Neuronal stem cell (in vitro differentiated cells): ENCODE measurements around the gene TBCEL.

Experiments used
- DNase-seq: peaks from one replicate; pipeline ENCODE4 v3.0.0-alpha.2; 2013; ENCODE audit warnings: low spot score
- H2AFZ ChIP-seq: one replicate; pipeline ENCODE4 v1.6.1; 2013; ENCODE audit warnings: mild to moderate bottlenecking, low read length, inconsistent platforms
- H2AK5ac ChIP-seq: 2 replicates; pipeline ENCODE4 v1.6.1; 2013; ENCODE audit warnings: low read depth, mild to moderate bottlenecking, inconsistent platforms, low read length, moderate library complexity, mixed read lengths
- H2BK120ac ChIP-seq: 2 replicates; pipeline ENCODE4 v1.6.1; 2013; ENCODE audit warnings: low read depth, mild to moderate bottlenecking, inconsistent platforms, low read length, moderate library complexity, mixed read lengths
- H2BK12ac ChIP-seq: one replicate; pipeline ENCODE4 v1.6.1; 2013; ENCODE audit warnings: low read length, inconsistent platforms
- H2BK15ac ChIP-seq: 2 replicates; pipeline ENCODE4 v1.6.1; 2013; ENCODE audit warnings: mild to moderate bottlenecking, low read length, inconsistent platforms, mixed read lengths
- H2BK5ac ChIP-seq: one replicate; pipeline ENCODE4 v1.6.1; 2013; ENCODE audit warnings: inconsistent platforms, mild to moderate bottlenecking, low read length, moderate library complexity
- H3K14ac ChIP-seq: one replicate; pipeline ENCODE4 v1.6.1; 2013; ENCODE audit warnings: low read length, inconsistent platforms
- H3K18ac ChIP-seq: 2 replicates; pipeline ENCODE4 v1.6.1; 2013; ENCODE audit warnings: low read length, inconsistent platforms
- H3K23ac ChIP-seq: 2 replicates; pipeline ENCODE4 v1.6.1; 2013; ENCODE audit warnings: low read depth, mild to moderate bottlenecking, mixed read lengths, low read length, inconsistent platforms; ENCODE audit not compliant: poor library complexity
- H3K27ac ChIP-seq: replicated peaks from 3 replicates; pipeline ENCODE4 v1.5.1; 2013; ENCODE audit warnings: low read length, inconsistent platforms
- H3K27me3 ChIP-seq, 3 experiments: 2 replicates each; pipeline ENCODE4 v1.6.1; 2013; ENCODE audit warnings: low read length in 3 of 3, mild to moderate bottlenecking in 2 of 3, inconsistent platforms in 1 of 3, low read depth in 1 of 3, mixed read lengths in 1 of 3, moderate library complexity in 1 of 3; ENCODE audit not compliant: control insufficient read depth in 3 of 3, insufficient read depth in 3 of 3
- H3K36me3 ChIP-seq, 2 donors: replicated peaks in 1 of 2; 2 replicates each; pipeline ENCODE4 v1.6.1; 2013; ENCODE audit warnings: low read length in 2 of 2; ENCODE audit not compliant: control insufficient read depth in 2 of 2, insufficient read depth in 2 of 2
- H3K4ac ChIP-seq: 2 replicates; pipeline ENCODE4 v1.6.1; 2013; ENCODE audit warnings: inconsistent platforms, mild to moderate bottlenecking, low read length, moderate library complexity
- H3K4me1 ChIP-seq, 2 donors: 1 replicate in 1 of 2; 2 replicates in 1 of 2; pipeline ENCODE4 v1.6.1; 2013; ENCODE audit warnings: low read length in 2 of 2, low read depth in 1 of 2; ENCODE audit not compliant: control insufficient read depth in 2 of 2, insufficient read depth in 1 of 2
- H3K4me2 ChIP-seq: one replicate; pipeline ENCODE4 v1.6.1; 2013; ENCODE audit warnings: mild to moderate bottlenecking, low read length, inconsistent platforms; ENCODE audit not compliant: insufficient read depth, poor library complexity, severe bottlenecking
- H3K4me3 ChIP-seq, 2 donors: 2 replicates each; pipeline ENCODE4 v1.5.1; 2013; ENCODE audit warnings: low read length in 2 of 2, mild to moderate bottlenecking in 2 of 2, inconsistent platforms in 1 of 2, moderate library complexity in 1 of 2
- H3K79me1 ChIP-seq: one replicate; pipeline ENCODE4 v1.6.1; 2013; ENCODE audit warnings: low read depth, mild to moderate bottlenecking, inconsistent platforms, low read length, moderate library complexity
- H3K9ac ChIP-seq: one replicate; pipeline ENCODE4 v1.6.1; 2013; ENCODE audit warnings: mild to moderate bottlenecking, low read depth, low read length, inconsistent platforms; ENCODE audit not compliant: poor library complexity
- H3K9me3 ChIP-seq, 2 donors: replicated peaks in 1 of 2; 2 replicates each; pipeline versions ENCODE3 to v1.6.1; 2013; ENCODE audit warnings: low read length in 2 of 2, mild to moderate bottlenecking in 2 of 2, inconsistent platforms in 1 of 2, low read depth in 1 of 2, mixed read lengths in 1 of 2, moderate library complexity in 1 of 2; ENCODE audit not compliant: control insufficient read depth in 2 of 2, insufficient read depth in 1 of 2
- H4K8ac ChIP-seq: one replicate; pipeline ENCODE4 v1.6.1; 2013; ENCODE audit warnings: low read depth, mild to moderate bottlenecking, inconsistent platforms, low read length, moderate library complexity
- H4K91ac ChIP-seq: one replicate; pipeline ENCODE4 v1.6.1; 2013; ENCODE audit warnings: low read length, low read depth, mild to moderate bottlenecking, inconsistent platforms; ENCODE audit not compliant: poor library complexity
- WGBS, 2 donors: extraction: QIAGEN DNeasy Blood & Tissue Kit; methylation state at CpG; one replicate each; pipeline ENCODE4 v1.1.7; 2013; ENCODE audit warnings: missing lambda C conversion rate in 2 of 2, mixed read lengths in 1 of 2; ENCODE audit not compliant: insufficient read length in 2 of 2, insufficient replicate concordance in 1 of 2; ENCODE audit errors: extremely low coverage in 2 of 2; 5-methylcytosine and 5-hydroxymethylcytosine counted together

The TBCEL gene

DNA sequence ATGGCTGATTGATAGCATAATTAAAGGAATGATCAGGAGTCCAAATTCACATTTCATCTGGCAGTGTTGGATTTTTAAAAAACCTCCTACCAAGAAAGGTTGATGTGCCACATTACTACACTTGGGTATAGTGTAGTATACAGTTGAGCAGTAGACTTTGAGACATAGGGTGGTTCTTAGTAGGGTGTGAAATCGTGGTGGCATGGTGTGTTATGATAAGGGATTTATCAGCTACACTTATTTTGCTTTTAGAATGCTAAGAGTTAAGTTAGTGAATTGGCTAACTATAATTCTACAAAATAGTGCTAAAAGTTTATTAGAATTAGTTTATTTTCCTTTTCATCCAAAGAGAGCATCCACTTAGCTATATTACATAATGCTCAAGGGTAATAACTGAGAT is 13.1 kb downstream of the TBCEL start:
- Histone ChIP-seq H3K4ac (no peak overlapping the region), H3K18ac (no peak overlapping the region), H3K27ac (no peak overlapping the region), H2BK5ac (no peak overlapping the region), H3K79me1 (no peaks in the 10 kb centered on the region), H3K23ac (no peak overlapping the region), H2BK15ac (no peak overlapping the region), H2BK12ac (no peak overlapping the region), H3K9ac (no peak overlapping the region), H3K27me3 (no peaks in the 10 kb centered on the region), H4K91ac (no peak overlapping the region), H3K4me1 (peaks cover 3 to 6% of the 10 kb centered on the region in 2 donors), H2AFZ (no peak overlapping the region), H3K4me3 (no peak overlapping the region), H4K8ac (no peak overlapping the region), H2BK120ac (no peak overlapping the region), H3K9me3 (no peaks in the 10 kb centered on the region), H3K4me2 (no peak overlapping the region), H2AK5ac (no peak overlapping the region), H3K36me3 (no peaks in the 10 kb centered on the region), H3K14ac (no peak overlapping the region)
- DNase-seq, result no peak
- WGBS, 2 donors, result no CpG with 5 or more reads among the region's 1 CpG

DNA sequence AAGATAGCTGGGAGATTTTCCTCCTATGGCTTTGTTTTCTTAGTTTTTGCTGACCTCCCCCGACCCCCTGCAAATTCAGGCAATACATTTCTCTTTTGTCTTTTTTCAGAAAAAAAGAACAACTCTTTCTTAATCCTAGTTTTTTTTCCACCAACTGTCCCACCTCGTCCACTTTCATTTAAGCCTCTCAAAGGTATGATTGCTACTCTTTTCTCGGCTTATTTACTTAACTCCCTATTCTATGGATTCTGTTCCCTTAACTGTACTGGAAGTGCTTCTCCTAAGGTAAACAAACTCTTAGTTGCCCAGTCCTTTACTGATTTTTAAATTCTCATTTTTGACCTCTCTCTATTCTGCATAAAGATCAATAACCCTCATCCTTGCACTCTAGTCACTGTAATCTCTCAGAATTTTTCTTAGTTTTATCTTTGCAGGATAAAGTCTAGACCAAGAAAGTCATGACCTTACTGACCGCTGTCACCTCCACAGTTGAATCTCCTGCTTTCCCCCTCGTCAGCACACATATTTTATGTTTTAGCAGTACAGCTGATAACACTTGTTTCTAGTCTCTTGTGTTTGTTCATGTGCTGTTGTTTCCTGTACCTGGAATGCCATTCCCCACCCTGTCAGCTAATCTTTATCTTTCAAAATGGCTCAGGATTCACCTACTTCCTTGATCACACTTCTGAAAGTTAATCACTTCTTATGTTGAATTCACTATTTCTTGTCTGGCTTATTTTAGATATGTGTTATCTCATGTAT is 14.9 kb downstream of the TBCEL start:
- Histone ChIP-seq H2AFZ (no peak overlapping the region), H2BK120ac (no peak overlapping the region), H4K91ac (no peak overlapping the region), H3K18ac (no peak overlapping the region), H3K9me3 (no peaks in the 10 kb centered on the region), H4K8ac (no peak overlapping the region), H3K4me2 (no peak overlapping the region), H3K27ac (no peak overlapping the region), H2BK12ac (no peak overlapping the region), H3K14ac (no peak overlapping the region), H3K4me3 (no peak overlapping the region), H3K36me3 (no peaks in the 10 kb centered on the region), H2AK5ac (no peak overlapping the region), H3K9ac (no peak overlapping the region), H3K79me1 (no peaks in the 10 kb centered on the region), H3K27me3 (no peaks in the 10 kb centered on the region), H2BK5ac (no peak overlapping the region), H3K4ac (no peak overlapping the region), H2BK15ac (no peak overlapping the region), H3K4me1 (peaks cover 3 to 7% of the 10 kb centered on the region in 2 donors), H3K23ac (no peak overlapping the region)
- no peak for DNase-seq
- WGBS, 2 donors, result no CpG with 5 or more reads among the region's 5 CpGs

DNA sequence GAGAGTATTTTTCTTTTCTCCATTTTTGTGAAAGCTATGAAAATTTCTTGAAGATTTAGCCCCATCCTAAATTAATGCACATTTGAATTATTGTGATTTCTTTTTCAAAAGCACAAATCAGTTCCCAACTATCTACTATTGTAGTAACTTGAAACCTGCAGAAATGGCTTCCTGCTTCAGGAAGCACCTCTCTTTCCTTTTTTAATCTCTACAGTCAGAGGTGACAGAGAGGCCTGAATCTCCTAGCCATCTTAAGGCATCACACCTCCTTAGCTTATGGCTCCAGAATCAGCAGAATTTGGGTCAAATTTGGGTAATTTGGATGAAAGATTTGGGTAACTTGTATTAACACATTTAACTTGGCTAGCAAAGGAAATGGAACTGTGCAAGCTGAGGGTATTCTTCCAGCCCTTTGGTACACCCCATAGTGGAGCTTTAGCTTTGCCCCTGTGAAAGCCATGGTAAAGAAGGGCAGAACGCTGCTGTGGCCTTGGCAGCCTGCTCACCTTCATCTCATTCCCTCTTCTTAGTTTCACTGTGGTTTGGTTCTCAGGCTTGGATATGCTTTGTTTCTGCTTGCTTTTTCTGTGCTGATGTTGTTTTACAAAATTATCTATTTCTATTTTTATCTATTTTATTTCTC is 16.2 kb downstream of the TBCEL start:
- Histone ChIP-seq H3K4me2 (no peak overlapping the region), H3K4ac (no peak overlapping the region), H4K91ac (no peak overlapping the region), H3K79me1 (no peaks in the 10 kb centered on the region), H3K36me3 (peaks cover 0 to 2% of the 10 kb centered on the region in 2 donors), H2BK12ac (no peak overlapping the region), H4K8ac (no peak overlapping the region), H3K4me1 (peaks cover 3 to 7% of the 10 kb centered on the region in 2 donors), H2BK5ac (no peak overlapping the region), H2AFZ (no peak overlapping the region), H3K27ac (no peak overlapping the region), H3K27me3 (no peaks in the 10 kb centered on the region), H2BK120ac (no peak overlapping the region), H3K23ac (no peak overlapping the region), H3K9me3 (no peaks in the 10 kb centered on the region), H2AK5ac (no peak overlapping the region), H3K4me3 (no peak overlapping the region), H3K18ac (no peak overlapping the region), H2BK15ac (no peak overlapping the region), H3K9ac (no peak overlapping the region), H3K14ac (no peak overlapping the region)
- DNase-seq, result no peak
- no CpG with 5 or more reads among the region's 1 CpG for WGBS, 2 donors

- H3K4ac ChIP-seq, result no peak overlapping the region
- no peak for DNase-seq
- no peak overlapping the region for H3K23ac ChIP-seq
- no peak overlapping the region for H3K9ac ChIP-seq
- no peak overlapping the region for H2AFZ ChIP-seq
- H2BK15ac ChIP-seq, result no peak overlapping the region
- no peak overlapping the region for H3K18ac ChIP-seq
- no peak overlapping the region for H3K27ac ChIP-seq
- H2BK12ac ChIP-seq, result no peak overlapping the region
- no peak overlapping the region for H2AK5ac ChIP-seq
- no CpG with 5 or more reads among the region's 3 CpGs for WGBS, 2 donors
- H3K14ac ChIP-seq, result no peak overlapping the region
- H3K9me3 ChIP-seq, result no peaks in the 10 kb centered on the region
- H3K4me3 ChIP-seq, result no peak overlapping the region
- no peak overlapping the region for H3K4me2 ChIP-seq
- H3K36me3 ChIP-seq, result peaks cover 0 to 6% of the 10 kb centered on the region in 2 donors
- no peak overlapping the region for H4K8ac ChIP-seq
- no peaks in the 10 kb centered on the region for H3K79me1 ChIP-seq
- H4K91ac ChIP-seq, result no peak overlapping the region
- H3K27me3 ChIP-seq, result no peaks in the 10 kb centered on the region
- H2BK5ac ChIP-seq, result no peak overlapping the region
- H2BK120ac ChIP-seq, result no peak overlapping the region
- peaks cover 3 to 7% of the 10 kb centered on the region in 2 donors for H3K4me1 ChIP-seq
Observed at GRCh38 chr11:121040614-121041002, 16.7 kb downstream of the TBCEL start.
